Sigmoid colon (tissue), 4 donors: ENCODE data around the gene COMMD9.

Experiments used
- CTCF ChIP-seq, 4 experiments: fragments of 450-650 bp in 3 of 4; fragments of 200-600 bp in 1 of 4; IDR thresholded peaks; one replicate each; pipeline ENCODE4 v1.5.1; 2016 to 2019; ENCODE audit warnings: antibody characterized with exemption in 4 of 4, mild to moderate bottlenecking in 3 of 4, moderate library complexity in 2 of 4
- EP300 ChIP-seq, 4 donors: sonication (generic); formaldehyde crosslinking; IDR thresholded peaks; one replicate each; pipeline ENCODE4 v1.6.1; 2017; ENCODE audit warnings: antibody characterized with exemption in 4 of 4
- POLR2A ChIP-seq, 2 donors: fragments of 450-650 bp; IDR thresholded peaks; one replicate each; pipeline ENCODE4 v1.6.1; 2016; ENCODE audit warnings: antibody characterized with exemption in 2 of 2, mild to moderate bottlenecking in 2 of 2, moderate library complexity in 2 of 2
- POLR2AphosphoS5 ChIP-seq, 4 donors: sonication (generic); formaldehyde crosslinking; IDR thresholded peaks; one replicate each; pipeline ENCODE4 v1.6.1; 2017; ENCODE audit warnings: antibody characterized with exemption in 4 of 4

- no peak for TF ChIP-seq POLR2AphosphoS5 (IDR thresholded peaks at IDR 0.05)
- no peak for TF ChIP-seq CTCF (IDR thresholded peaks at IDR 0.05)
- no peak for TF ChIP-seq EP300 (IDR thresholded peaks at IDR 0.05)
- TF ChIP-seq POLR2A (IDR thresholded peaks at IDR 0.05), result no peak
Measured at GRCh38 chr11:36254713-36255112, 34.5 kb downstream of the COMMD9 start.
